Medulla oblongata (tissue), 1 donor: ENCODE measurements around the gene HOXC12.

ENCODE experiments used
- DNase-seq: peaks from one replicate; pipeline ENCODE4 v3.0.0-alpha.2; 2015; ENCODE audit errors: extremely low spot score

HOXC12 gene

DNA sequence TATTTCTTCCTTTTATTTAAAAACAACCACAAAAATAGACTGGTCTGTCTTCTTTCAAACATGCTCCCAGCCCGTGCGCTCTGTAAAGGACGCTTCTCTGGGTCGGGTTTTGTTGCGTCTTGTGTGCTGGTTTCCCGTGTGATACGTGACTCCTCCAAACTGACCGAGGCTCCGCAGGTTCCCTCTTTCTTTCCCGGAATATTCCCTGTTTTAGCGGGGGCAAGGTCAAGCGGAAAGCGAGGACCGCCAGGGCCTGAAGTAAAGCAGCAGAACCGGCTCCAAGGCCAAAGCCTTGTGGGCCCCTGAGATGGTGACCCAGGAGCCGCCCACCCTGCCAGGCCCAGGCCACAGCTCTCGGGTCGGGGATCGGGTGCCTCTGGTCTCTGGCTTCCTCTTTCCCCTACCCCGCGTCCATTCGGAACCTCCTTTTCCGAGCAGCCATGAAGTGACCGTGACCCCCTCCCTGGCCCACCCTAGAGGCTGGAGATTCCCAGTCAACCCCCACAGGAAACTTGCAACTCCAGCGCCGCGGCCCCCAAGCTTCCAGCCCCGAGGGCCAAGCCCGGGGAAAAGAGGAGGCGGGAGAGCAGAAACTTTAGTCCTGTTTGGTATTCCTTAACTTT, 29.4 kb downstream of the HOXC12 start:
- DNase-seq = no peak

DNA sequence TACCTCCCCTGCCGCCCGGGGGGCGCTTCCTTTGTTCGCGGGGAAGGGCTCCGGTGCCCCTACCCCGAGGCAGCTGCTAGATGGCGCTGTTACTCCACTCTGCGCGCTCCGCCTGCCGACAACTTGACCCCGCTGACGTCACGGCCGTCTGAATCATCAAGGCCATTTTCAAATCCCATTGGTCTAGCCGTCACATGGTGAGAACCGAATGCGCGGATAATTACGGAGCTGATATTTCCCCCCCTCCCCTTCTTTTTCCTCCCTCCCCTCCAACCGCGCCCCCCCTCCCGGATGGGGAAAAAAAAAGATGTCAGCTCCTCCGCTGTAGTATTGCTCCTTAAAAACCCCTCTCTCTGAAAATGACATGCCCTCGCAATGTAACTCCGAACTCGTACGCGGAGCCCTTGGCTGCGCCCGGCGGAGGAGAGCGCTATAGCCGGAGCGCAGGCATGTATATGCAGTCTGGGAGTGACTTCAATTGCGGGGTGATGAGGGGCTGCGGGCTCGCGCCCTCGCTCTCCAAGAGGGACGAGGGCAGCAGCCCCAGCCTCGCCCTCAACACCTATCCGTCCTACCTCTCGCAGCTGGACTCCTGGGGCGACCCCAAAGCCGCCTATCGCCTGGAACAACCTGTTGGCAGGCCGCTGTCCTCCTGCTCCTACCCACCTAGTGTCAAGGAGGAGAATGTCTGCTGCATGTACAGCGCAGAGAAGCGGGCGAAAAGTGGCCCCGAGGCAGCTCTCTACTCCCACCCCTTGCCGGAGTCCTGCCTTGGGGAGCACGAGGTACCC, 30.4 kb downstream of the HOXC12 start, which contains the start of gene HOXC10:
Gene HOXC10, plus strand, starts transcription at position 246 of the 791 bp plus-strand sequence. Its CDS starts 114 bp downstream, at position 360.
- peak; percentile 93 for DNase-seq

DNA sequence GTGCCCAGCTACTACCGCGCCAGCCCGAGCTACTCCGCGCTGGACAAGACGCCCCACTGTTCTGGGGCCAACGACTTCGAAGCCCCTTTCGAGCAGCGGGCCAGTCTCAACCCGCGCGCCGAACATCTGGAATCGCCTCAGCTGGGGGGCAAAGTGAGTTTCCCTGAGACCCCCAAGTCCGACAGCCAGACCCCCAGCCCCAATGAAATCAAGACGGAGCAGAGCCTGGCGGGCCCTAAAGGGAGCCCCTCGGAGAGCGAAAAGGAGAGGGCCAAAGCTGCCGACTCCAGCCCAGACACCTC, 30.9 kb downstream of the HOXC12 start:
- no peak for DNase-seq

DNA sequence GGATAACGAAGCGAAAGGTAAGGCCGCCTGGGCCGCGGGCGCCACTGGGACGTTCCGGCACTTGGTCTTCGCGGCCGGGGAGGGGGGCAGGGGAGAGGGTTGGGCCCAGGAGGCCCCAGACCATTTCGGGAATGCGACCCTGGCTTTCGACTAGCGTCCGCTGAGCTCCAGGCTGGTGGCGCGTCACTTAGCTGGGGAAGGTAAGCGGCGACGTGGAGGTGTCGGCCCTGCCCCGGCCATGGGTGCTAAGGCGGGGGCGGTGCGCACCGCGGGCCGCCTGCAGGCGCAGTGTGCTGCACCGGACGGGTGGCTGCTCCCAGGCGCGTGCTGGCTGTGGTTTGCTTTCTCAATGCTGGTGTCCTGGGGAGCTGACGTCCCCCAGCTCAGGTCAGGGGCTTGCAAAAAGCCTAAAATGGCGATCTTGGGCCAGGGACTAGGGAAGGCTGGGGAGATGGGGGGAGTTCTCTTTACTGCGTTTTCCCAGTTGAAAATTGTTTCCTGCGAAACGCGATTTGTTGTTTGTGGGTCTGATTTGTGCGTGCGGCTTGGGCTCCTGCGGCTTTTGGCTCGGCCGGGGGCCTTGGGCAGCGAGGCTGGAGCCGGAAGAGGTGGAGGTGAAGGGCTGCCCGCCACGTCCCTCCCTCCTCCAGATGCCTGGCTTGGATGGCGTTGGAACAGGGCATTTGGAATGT, 31.4 kb downstream of the HOXC12 start:
- DNase-seq = no peak

DNA sequence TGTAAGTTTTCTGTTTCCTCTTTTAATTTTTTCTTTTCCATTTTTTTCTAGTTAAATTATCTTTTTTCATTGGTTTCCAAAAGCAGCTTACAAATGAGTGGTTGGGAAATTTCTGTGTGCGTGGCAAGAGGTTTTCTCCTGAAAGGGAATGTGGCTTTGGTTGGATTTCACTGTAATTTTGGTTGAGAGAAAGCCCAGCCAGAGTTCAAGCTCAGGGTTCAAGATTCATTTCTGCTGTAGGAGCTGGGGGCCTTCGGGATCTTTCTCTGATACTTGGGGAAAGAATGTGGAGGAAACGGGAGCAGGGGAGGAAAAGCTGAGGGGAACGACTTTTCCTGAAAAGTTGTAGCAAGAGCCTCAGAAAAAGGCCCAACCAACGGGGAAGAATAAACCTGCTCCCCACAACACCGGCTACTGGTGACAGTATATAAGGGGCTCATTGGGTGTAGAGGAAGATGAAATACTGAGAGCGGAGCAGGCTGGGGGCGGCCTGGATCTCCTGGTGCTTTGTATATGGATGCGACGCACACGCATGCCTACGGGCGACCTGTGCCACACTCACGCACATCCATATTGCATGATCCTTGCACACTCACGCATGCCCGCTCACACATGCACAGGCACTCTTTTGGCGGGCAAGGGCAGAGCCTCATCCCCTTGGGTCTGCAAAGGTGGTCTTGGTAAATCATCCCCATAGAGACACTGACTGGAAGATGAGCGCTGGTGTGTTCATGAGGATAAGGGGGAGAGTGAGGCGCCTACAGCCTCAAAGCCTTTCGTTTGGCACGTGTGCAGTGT, 32.2 kb downstream of the HOXC12 start:
- no peak for DNase-seq

DNA sequence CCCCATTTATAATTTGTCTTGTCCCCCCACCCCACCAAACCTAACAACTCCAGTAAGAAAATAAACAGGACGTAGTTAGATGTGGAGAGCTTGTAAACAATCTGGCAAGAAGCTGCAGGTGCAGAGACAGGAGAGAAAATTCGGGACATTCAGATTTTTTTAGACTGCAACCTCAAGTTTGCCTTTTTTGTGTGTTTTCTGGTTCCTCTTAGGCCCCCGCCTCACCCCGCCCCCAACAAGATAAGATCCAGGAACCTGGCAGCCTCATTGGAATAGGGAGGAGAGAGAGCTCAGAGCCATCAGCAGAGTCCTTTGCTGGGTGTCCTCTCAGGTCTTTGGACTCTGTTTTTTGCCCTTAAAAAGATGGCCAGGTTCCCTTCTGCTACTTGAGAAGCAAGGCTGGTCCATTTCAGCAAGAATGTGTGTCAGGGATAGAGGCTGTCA, 33.1 kb downstream of the HOXC12 start:
- DNase-seq = no peak

DNA sequence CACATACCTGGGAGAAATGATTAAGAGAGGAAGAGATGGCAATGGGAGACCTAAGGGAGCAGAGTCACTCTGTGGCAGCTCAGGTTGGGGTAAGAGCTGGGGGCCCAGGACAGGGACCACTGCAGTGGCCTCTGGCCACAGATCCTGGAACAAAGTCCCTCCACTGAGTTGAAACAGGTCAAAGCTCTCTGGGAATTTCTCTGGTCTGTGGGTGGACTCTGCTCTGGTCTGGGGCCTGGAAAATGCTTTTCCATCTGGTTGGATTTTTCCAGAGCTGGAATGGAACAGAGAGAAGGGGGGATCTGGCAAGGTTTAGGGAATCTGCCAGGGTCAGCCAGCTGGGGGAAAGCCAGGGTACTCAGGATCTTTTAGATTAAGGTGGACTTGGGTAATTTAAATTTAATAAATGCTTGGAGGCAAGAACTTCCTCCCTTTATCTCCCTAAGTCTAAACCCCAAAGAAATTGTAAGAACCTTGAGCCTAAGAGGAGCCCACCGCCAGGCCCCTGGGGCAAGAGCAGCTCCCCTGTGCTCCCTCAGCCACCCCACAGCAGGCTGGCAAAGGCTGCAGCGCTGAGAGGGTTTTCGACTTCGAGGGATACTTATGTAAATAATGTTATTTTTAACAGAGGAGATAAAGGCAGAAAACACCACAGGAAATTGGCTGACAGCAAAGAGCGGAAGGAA, 34.0 kb downstream of the HOXC12 start:
- no peak for DNase-seq

DNA sequence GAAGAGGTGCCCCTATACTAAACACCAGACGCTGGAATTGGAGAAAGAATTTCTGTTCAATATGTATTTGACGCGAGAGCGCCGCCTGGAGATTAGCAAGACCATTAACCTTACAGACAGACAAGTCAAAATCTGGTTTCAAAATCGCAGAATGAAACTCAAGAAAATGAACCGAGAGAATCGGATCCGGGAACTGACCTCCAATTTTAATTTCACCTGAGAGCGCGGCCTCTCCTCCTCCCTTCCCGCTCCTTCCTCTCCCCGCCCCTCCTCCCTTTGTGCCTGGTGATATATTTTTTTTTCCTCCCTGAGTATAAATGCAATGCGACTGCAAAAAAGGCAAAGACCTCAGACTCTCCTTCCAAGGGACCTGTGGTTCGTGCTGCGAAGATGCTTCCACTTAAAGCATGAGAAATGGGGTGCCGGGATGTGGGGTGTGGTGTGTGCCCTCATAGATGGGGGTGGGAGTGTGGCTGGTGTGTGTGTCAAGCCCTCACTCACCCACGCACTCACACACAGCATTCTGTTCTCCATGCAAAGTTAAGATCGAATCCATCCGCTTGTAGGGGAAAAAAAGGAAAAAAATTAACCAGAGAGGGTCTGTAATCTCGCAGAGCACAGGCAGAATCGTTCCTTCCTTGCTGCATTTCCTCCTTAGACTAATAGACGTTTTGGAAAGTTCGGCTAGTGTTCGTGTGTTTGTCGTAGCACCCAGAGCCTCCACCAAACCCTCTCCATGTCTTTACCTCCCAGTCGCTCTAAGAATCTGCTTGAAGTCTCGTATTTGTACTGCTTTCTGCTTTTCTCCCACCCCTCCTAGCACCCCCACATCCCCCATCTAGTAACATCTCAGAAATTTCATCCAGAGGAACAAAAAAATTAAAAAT, 34.8 kb downstream of the HOXC12 start:
- peak; percentile 60 for DNase-seq

DNA sequence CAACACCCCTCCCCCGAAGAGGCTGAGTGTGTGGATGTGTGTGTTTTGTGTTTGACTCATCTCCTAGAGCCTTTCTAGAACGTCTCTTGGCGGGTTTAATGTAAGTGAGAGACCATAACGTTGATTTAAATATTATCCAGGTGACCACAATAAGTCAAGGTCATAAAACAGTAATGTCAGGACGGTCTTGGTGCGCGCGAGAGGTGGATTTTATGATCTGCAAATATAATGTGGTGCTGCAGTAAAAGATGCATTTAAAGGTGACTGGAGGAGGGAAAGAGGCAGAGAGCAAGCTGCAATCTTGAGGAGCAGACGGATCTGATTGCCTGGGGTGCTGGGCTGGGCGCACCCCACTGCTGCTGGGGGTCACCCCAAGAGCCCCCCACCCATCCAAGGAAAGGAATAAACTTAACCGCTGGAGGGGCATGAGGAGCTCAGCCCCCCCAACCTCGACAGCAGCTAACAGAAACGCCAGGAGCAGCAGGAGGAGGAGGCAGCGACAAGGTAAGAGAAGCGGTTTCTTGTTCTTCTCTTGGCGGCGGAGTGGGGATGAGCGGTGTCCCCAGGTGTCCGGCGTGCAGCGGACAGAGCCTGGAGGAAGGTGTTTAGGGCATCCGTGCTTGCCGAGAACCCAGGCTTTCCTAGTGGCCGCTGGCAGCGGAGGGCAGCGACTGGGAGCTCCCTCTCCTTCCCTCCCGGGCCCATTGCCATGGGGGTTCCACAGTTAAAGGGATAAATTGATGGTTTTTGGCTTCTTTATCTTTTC, 35.8 kb downstream of the HOXC12 start:
- DNase-seq = no peak

DNA sequence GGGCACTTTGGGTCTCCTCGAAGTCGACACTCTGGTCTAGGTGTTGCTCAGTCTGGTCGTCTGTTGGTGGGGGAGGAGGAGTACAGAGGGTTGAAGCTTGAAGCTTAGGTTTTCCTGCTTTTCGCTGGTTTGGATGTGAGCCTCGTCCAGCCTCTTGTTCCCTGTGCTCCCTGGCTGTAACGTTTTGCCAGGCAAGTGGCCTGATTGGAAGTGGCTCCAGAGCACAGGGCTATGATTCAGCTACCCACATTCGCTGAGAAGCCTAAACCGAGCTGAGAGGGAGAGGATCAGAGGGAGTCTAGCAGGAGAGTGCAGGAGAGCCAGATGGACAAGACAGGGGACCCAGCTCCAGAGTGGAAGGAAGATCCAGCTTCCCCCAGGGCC, 36.4 kb downstream of the HOXC12 start:
- DNase-seq = peak; percentile 33

DNA sequence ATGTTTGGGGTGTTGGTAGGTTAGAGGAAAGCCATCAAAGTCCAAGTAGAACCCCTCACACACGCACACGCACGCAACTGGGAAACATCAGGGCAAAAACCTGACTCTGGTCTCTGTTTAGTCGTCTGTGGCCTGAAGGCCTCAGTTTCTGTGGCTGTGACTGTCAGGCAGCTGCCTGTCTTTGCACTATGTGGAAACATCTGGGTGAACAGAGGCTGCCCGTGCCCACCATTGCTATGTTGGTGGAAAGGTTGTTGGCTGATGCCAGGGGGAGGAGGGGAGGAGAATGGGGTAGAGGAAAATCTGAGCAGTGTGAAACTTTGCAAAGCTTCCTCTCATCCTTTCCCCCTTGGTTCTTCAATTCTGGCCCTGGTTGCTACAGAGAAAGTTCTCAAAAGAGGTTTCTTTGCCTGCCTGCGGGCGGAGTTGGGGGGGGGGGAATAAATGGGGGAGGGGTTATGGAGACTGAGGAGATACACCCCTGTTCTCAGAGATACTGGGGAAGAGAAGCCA, 37.7 kb downstream of the HOXC12 start:
- DNase-seq = no peak

DNA sequence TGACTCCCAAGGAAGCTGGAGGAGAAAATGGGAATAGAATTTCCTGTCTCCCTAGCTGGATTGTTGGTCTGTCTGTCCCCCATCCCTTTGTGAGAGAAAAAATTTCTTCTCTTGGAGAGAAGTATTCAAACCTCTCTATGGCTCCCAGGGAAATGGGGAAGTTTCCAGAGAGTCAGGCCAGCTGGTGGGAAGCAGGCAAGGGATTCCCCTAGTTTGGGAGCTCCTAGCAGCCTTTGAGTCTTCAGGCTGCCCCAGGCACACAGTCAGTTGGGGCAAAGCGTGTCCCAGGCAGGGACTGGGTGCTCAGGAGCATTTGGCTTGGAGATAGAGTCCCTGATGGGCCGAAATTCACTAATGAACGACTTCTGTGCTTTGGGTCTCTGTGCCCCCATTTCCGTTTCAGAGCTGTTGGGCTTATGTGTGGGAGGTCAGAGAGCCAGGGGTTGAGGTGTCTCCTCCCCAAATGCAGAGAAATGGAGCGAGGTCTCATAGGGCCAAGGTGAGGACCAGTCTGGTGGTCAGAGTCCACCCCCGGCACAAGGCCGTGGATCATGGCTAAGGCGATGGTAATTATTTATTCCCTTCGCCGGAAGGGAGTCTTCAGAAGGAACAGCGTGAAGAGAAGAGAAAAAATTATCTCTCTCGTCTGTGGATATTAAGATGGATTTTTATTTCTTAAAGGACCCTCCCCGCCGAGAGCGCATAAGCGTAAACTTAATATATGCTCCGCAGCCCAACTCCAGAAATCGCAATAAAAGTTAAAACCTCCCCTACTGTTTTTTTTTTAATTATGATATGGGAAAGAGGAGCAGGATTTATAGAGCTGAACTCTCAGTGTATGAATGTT, 38.7 kb downstream of the HOXC12 start:
- DNase-seq = no peak

DNA sequence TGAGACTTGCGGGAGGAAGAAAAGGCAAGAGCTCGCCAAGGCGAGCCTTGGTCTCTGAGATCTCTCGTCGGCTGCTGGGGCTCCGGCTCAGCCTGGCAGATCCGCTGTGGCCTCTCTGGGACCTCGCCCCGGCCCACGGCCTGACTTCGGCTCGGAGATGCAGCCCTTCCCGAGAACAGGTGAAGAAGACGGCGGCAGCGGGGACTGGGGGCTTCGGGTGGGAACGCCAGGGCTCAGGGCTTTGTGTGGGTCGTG, 39.2 kb downstream of the HOXC12 start:
- no peak for DNase-seq

DNA sequence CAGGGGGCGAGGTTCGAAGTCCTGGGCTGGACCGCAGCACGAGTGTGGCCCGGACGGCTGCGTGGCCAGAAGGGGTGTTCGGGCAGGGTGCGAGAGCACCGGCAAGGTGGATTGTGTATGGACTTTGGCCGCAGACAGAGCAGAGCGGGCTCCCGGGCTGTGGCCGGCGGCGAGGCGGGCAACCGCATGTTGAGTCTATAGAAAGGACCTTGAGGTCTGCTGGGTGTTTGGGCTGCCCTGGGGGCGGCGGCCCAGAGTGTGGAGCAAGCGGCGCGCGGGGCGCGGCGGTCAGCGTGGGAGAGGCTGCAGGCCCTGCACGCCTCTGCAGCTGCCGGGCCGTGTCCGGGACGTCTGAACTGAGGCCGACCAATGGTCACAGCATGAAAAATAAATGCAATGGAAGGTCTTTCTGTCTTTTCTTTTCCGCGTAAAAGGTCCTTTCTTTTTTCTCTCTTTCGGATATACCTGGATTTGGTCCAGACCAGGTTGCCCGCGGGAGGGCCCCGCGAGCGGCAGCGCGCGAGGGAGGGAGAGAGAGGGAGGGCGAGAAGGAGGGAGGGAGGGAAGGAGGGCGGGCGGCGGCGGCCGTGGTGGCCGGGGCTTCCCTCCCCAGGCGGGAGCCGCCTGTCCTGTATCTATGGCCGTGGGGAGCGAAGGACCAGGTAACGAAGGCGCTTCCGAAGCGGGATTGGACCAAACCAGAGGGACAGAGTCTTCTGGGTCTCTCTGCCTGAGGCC, 39.7 kb downstream of the HOXC12 start:
- DNase-seq = no peak

DNA sequence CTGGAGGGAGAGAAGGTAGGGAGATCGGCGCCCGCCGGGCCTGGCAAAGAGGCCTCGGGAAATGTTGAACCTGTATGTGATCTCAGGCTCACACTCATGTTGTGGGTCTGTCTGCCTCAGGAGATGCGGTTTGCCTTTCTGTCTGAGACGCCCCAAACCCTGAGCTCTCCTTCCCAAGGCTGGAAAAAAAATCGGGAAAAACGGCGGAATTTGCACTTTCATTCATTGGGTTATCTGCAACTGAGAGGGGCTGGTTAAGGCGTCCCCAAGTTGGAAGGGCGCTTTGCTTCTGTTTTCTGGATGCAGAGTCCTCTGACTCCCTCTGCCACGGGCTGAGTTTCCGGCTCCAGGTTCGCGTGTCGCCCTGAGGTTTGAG, 40.3 kb downstream of the HOXC12 start:
- DNase-seq = no peak

DNA sequence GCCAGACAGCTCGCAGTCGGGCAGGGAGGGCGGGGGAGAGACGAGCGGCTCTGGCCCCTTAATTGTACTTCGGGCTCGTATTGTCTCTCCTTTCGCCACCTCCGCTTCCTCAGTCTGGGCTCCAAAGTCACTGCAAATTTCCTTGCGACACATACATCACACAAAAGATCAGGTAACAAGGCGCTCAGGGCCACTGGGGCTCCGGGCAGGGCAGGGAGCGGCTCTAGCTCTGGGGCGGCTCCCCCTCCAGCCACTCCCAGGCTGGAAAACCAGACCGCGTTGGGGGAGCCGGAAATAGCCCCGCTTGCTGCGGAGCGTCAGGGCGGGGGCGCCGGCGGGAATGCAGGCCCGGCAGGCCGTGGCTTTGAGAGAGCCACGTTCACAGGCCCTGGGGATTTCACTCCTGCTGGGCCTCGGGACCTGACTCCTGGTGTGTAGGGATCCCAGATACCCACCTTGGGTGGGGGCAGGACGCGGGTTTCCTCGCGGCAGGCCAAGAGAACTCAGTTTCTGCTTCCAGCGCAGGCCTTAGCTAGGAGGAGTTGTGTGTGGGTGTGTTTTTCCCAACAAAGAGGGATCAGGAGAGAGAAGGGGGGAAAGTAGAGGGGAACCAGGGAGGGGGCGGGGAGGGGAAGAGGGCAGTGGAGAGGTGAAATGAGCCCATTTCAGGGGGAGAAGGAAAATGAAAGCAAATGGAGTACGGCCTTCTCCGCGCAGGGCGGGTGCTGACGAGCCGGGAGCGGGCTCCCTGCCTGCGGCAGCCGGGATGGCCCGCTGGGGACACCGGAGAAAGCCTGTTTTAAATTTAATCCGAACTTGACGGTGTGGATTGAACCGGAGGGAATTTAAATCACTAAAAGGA, 40.9 kb downstream of the HOXC12 start:
- no peak for DNase-seq
